Breast epithelium (tissue), 4 donors: ENCODE measurements around the gene CTSC. TPM values are rescaled to one million over a fixed set of nuclear protein-coding genes. Genes with fewer than 3 reads are reported as not detected.

Experiments used
- DNase-seq, 2 donors: peaks; one replicate each; pipeline ENCODE4 v3.0.0-alpha.2; 2019; ENCODE audit warnings: low spot score in 2 of 2
- H3K27ac ChIP-seq, 2 donors: fragments of 200-600 bp; sonication (generic) in 1 of 2; one replicate each; pipeline ENCODE4 v1.5.1; 2016 to 2019; ENCODE audit warnings: mild to moderate bottlenecking in 1 of 2
- H3K27me3 ChIP-seq, 2 donors: fragments of 200-600 bp; sonication (generic) in 1 of 2; one replicate each; pipeline versions ENCODE4 v1.5.1 to v1.6.0; 2017 to 2019; ENCODE audit warnings: control low read depth in 1 of 2, mild to moderate bottlenecking in 1 of 2
- H3K36me3 ChIP-seq: fragments of 200-600 bp; one replicate; pipeline ENCODE4 v1.5.1; 2019
- H3K4me1 ChIP-seq, 2 donors: fragments of 200-600 bp; sonication (generic); one replicate each; pipeline ENCODE4 v1.5.1; 2016 to 2019; ENCODE audit warnings: control low read depth in 1 of 2
- H3K4me3 ChIP-seq, 3 donors: fragments of 200-600 bp; sonication (generic); 1 replicate in 2 of 3; 2 replicates in 1 of 3; pipeline ENCODE4 v1.5.1; 2016 to 2019; ENCODE audit warnings: mild to moderate bottlenecking in 3 of 3, moderate library complexity in 2 of 3
- H3K9me3 ChIP-seq, 2 donors: fragments of 200-600 bp; sonication (generic) in 1 of 2; one replicate each; pipeline ENCODE4 v1.5.1; 2016 to 2019; ENCODE audit warnings: control low read depth in 1 of 2
- CTCF ChIP-seq, 3 donors: fragments of 450-650 bp; IDR thresholded peaks; one replicate each; pipeline ENCODE4 v1.5.1; 2016 to 2017; ENCODE audit warnings: antibody characterized with exemption in 3 of 3, mild to moderate bottlenecking in 3 of 3, moderate library complexity in 3 of 3
- POLR2A ChIP-seq: fragments of 450-650 bp; IDR thresholded peaks from one replicate; pipeline ENCODE4 v1.6.1; 2016; ENCODE audit warnings: antibody characterized with exemption, mild to moderate bottlenecking, moderate library complexity
- POLR2AphosphoS5 ChIP-seq, 3 donors: sonication (generic); formaldehyde crosslinking; IDR thresholded peaks; one replicate each; pipeline ENCODE4 v1.6.1; 2017; ENCODE audit warnings: antibody characterized with exemption in 3 of 3
- intact Hi-C: fragments of 100-400 bp; cut with DNase I; formaldehyde crosslinking; loops from one replicate; pipeline ENCODE4 v1.15.1; 2023; ENCODE audit warnings: low total_unique reads
- total RNA-seq, 3 donors: library from RNA; depleted of rRNA; stranded (reverse); fragments of >200 nt; gene quantifications; one replicate each; pipeline ENCODE4 v1.1.0, GENCODE V29; 2016

Gene CTSC
- total RNA-seq, 3 donors from 2014 or later = 56.0 to 103 (median 64.1) TPM

- Histone ChIP-seq H3K4me3 (no peak overlapping the region), H3K4me1 (no peaks in the 10 kb centered on the region), H3K36me3 (no peaks in the 10 kb centered on the region), H3K27me3 (no peaks in the 10 kb centered on the region), H3K9me3 (no peaks in the 10 kb centered on the region), H3K27ac (no peak overlapping the region)
- TF ChIP-seq POLR2A (no peak), POLR2AphosphoS5 (IDR thresholded peaks at IDR 0.05) (no peak), CTCF (IDR thresholded peaks at IDR 0.05) (no peak)
- intact Hi-C loops = no loop called here
- no peak for DNase-seq
Observed at GRCh38 chr11:88266157-88266556, 71.4 kb downstream of the CTSC start.

- no peaks in the 10 kb centered on the region for H3K4me1 ChIP-seq
- H3K9me3 ChIP-seq = peaks cover 0 to 27% of the 10 kb centered on the region in 2 donors
- H3K4me3 ChIP-seq = no peak overlapping the region
- intact Hi-C loops = no loop called here
- no peak for TF ChIP-seq POLR2AphosphoS5 (IDR thresholded peaks at IDR 0.05)
- no peak for TF ChIP-seq POLR2A
- no peak for TF ChIP-seq CTCF (IDR thresholded peaks at IDR 0.05)
- H3K36me3 ChIP-seq = no peaks in the 10 kb centered on the region
- H3K27ac ChIP-seq = no peak overlapping the region
- no peak for DNase-seq
- H3K27me3 ChIP-seq = no peaks in the 10 kb centered on the region
Observed at GRCh38 chr11:88259431-88259830, 78.1 kb downstream of the CTSC start.

GRCh38 chr11:88252208-88252607, 85.3 kb downstream of the CTSC start:
- intact Hi-C loops = no loop called here
- Histone ChIP-seq H3K4me3 (no peak overlapping the region), H3K27ac (no peak overlapping the region), H3K9me3 (peaks cover 0 to 9% of the 10 kb centered on the region in 2 donors), H3K4me1 (no peaks in the 10 kb centered on the region), H3K27me3 (no peaks in the 10 kb centered on the region), H3K36me3 (no peaks in the 10 kb centered on the region)
- TF ChIP-seq POLR2AphosphoS5 (IDR thresholded peaks at IDR 0.05) (no peak), CTCF (IDR thresholded peaks at IDR 0.05) (no peak), POLR2A (no peak)
- DNase-seq = no peak

- Histone ChIP-seq H3K27me3 (no peaks in the 10 kb centered on the region), H3K36me3 (no peaks in the 10 kb centered on the region), H3K9me3 (peaks cover 0 to 5% of the 10 kb centered on the region in 2 donors), H3K27ac (no peak overlapping the region), H3K4me3 (no peak overlapping the region), H3K4me1 (no peaks in the 10 kb centered on the region)
- no peak for DNase-seq
- TF ChIP-seq POLR2AphosphoS5 (IDR thresholded peaks at IDR 0.05) (no peak), POLR2A (no peak), CTCF (IDR thresholded peaks at IDR 0.05) (no peak)
- intact Hi-C loops = no loop called here
Observed at GRCh38 chr11:88250566-88251242, 86.8 kb downstream of the CTSC start.

- intact Hi-C loops = no loop called here
- DNase-seq = no peak
- H3K9me3 ChIP-seq = no peaks in the 10 kb centered on the region
- no peak for TF ChIP-seq CTCF (IDR thresholded peaks at IDR 0.05)
- TF ChIP-seq POLR2A = no peak
- no peak for TF ChIP-seq POLR2AphosphoS5 (IDR thresholded peaks at IDR 0.05)
- no peak overlapping the region for H3K4me3 ChIP-seq
- no peak overlapping the region for H3K27ac ChIP-seq
- no peaks in the 10 kb centered on the region for H3K4me1 ChIP-seq
- no peaks in the 10 kb centered on the region for H3K36me3 ChIP-seq
- H3K27me3 ChIP-seq = no peaks in the 10 kb centered on the region
Observed at GRCh38 chr11:88249706-88250105, 87.8 kb downstream of the CTSC start.
